HG02623 (cell line): ENCODE measurements around the gene GALNT13.

Experiments used
- ATAC-seq: cut with Tn5 transposase; IDR thresholded peaks from one replicate; pipeline ENCODE4 v1.9.1; 2021; ENCODE audit warnings: moderate library complexity; ENCODE audit not compliant: unreplicated experiment

The GALNT13 gene

GRCh38 chr2:154289870-154290269 is 418.1 kb downstream of the GALNT13 start:
- ATAC-seq: no peak

- ATAC-seq: no peak
Observed at GRCh38 chr2:154291511-154291910, 419.8 kb downstream of the GALNT13 start.

GRCh38 chr2:154291927-154292326 is 420.2 kb downstream of the GALNT13 start:
- no peak for ATAC-seq

GRCh38 chr2:154293864-154294263 is 422.1 kb downstream of the GALNT13 start:
- no peak for ATAC-seq

GRCh38 chr2:154306266-154306970 is 434.7 kb downstream of the GALNT13 start:
- ATAC-seq: no peak

GRCh38 chr2:154307007-154307406 is 435.3 kb downstream of the GALNT13 start:
- ATAC-seq: no peak

GRCh38 chr2:154324601-154325000 is 452.9 kb downstream of the GALNT13 start:
- ATAC-seq: no peak

GRCh38 chr2:154329510-154329909 is 457.8 kb downstream of the GALNT13 start:
- ATAC-seq: no peak

- ATAC-seq: no peak
Observed at GRCh38 chr2:154331784-154332183, 460.1 kb downstream of the GALNT13 start.

- ATAC-seq: no peak
Observed at GRCh38 chr2:154336201-154336600, 464.5 kb downstream of the GALNT13 start.

- no peak for ATAC-seq
Observed at GRCh38 chr2:154338352-154338967, 466.7 kb downstream of the GALNT13 start.

- ATAC-seq: no peak
Observed at GRCh38 chr2:154343282-154343681, 471.6 kb downstream of the GALNT13 start.

- no peak for ATAC-seq
Observed at GRCh38 chr2:154350911-154351310, 479.2 kb downstream of the GALNT13 start.

- ATAC-seq: no peak
Observed at GRCh38 chr2:154361276-154361675, 489.6 kb downstream of the GALNT13 start.

- no peak for ATAC-seq
Observed at GRCh38 chr2:154368153-154368552, 496.4 kb downstream of the GALNT13 start.

GRCh38 chr2:154370873-154371272 is 499.2 kb downstream of the GALNT13 start:
- no peak for ATAC-seq

- no peak for ATAC-seq
Observed at GRCh38 chr2:154374416-154374815, 502.7 kb downstream of the GALNT13 start.

GRCh38 chr2:154375579-154375931 is 503.8 kb downstream of the GALNT13 start:
- no peak for ATAC-seq

- no peak for ATAC-seq
Observed at GRCh38 chr2:154381931-154382794, 510.4 kb downstream of the GALNT13 start.

- no peak for ATAC-seq
Observed at GRCh38 chr2:154386186-154386585, 514.5 kb downstream of the GALNT13 start.

- ATAC-seq: no peak
Observed at GRCh38 chr2:154391051-154391450, 519.3 kb downstream of the GALNT13 start.

- ATAC-seq: peak; percentile 67
Observed at GRCh38 chr2:154392256-154392655, 520.5 kb downstream of the GALNT13 start.
